NCI-H1436 (cell line): Measurements from ENCODE around the gene ITGAD.

Experiments used
- DNase-seq: peaks from one replicate; lab custom pipeline; 2025; lab: John Stamatoyannopoulos, UW

ITGAD gene

GRCh38 chr16:31459687-31460581 lies 66.8 kb downstream of the ITGAD start:
- peak; percentile 99 for DNase-seq

DNA sequence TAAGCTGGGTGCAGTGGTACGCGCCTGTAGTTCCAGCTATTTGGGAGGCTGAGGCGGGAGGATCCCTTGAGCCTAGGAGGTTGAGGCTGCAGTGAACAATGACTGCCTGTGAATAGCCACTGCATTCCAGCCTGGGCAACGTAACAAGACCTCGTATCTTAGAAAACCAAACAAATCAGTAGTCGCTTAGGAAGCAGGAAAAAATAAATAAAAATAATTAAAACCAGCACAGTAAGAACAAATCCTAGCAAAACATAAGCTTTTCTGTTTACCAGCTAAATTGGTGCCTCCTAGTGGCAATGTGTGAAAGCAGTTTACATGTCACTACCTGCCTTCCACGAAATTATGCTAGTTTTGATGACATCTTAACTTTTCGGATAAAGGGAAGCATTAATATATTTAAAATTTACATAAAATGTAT lies 67.5 kb downstream of the ITGAD start:
- no peak for DNase-seq

DNA sequence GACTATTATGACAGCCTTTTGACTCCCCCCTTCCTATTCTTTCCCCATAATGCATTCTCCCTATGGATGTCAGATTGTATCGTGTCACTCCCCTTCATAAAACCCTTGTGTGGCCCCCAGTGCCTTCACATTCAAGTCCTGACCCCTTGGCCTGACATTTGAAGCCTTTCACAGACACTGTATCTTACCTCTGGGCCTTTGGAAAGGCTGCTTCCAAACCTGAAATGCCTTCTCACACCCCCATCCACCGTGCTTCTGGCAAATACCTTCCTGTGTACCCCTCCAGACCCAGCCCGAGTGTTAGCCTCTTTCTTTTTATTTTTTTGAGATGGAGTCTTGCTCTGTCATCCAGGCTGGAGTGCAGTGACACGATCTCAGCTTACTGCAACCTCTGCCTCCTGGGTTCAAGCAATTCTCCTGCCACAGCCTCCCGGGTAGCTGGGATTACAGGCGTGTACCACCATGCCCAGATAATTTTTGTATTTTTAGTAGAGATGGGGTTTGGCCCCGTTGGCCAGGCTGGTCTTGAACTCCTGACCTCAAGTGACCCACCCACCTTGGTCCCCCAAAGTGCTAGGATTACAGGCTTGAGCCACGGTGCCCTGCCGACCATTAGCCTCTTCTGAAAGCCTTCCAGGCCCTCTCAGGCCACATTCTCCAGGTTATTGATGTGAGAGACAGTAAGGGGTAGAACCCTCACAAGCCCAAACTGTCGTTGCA lies 68.2 kb downstream of the ITGAD start:
- DNase-seq, result no peak

DNA sequence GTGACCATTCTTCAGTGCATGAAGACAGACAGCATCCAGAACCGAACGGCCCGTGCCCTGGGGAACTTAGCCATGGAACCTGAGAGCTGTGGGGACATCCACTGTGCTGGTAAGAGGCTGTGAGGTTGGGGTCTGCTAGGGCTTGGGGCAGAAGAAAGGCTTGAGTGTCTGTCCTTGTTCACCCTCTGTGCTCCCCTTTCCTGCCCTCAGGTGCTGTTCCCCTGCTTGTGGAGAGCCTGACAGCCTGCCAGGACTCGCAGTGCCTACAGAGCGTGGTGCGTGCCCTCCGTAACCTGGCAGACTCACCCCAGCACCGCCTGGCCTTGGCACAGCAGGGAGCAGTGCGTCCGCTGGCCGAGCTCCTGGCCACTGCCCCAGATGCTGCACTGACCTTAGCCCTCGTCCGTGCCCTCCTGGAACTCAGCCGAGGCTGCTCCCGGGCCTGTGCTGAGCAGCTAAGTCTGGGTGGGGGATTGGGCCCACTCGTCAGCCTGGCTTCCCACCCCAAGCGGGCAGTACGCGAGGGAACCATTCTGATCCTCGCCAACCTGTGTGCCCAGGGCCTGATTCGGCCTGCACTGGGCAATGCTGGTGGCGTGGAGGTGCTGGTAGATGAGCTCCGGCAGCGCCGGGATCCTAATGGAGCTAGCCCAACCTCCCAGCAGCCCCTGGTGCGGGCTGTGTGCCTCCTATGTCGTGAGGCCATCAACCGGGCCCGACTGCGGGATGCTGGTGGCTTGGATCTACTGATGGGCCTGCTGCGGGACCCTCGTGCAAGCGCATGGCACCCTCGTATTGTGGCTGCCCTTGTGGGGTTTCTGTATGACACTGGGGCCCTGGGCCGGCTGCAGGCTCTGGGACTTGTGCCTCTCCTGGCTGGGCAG lies 69.0 kb downstream of the ITGAD start:
- DNase-seq, result no peak

- DNase-seq, result no peak
Observed at GRCh38 chr16:31464348-31464769, 71.2 kb downstream of the ITGAD start.

- no peak for DNase-seq
Observed at GRCh38 chr16:31464781-31465260, 71.7 kb downstream of the ITGAD start.

DNA sequence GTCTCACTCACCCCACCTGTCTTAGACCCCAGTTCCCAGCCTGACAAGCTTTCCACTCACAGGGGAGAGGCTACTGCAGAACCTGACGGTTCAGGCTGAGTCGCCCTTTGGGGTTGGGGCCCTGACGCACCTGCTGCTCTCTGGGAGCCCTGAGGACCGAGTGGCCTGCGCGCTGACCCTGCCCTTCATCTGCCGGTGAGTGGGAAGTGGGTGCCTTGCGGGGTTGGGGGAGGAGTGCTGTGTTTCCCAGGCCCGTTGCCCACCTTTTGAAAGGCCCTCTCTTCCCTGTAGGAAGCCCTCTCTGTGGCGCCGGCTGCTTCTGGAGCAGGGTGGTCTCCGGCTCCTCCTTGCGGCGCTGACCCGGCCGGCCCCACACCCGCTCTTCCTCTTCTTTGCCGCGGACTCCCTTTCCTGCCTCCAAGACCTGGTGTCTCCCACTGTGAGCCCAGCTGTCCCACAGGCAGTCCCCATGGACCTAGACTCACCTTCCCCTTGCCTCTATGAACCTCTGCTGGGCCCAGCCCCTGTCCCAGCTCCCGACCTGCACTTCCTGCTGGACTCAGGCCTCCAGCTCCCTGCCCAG lies 72.7 kb downstream of the ITGAD start:
- DNase-seq, result no peak

DNA sequence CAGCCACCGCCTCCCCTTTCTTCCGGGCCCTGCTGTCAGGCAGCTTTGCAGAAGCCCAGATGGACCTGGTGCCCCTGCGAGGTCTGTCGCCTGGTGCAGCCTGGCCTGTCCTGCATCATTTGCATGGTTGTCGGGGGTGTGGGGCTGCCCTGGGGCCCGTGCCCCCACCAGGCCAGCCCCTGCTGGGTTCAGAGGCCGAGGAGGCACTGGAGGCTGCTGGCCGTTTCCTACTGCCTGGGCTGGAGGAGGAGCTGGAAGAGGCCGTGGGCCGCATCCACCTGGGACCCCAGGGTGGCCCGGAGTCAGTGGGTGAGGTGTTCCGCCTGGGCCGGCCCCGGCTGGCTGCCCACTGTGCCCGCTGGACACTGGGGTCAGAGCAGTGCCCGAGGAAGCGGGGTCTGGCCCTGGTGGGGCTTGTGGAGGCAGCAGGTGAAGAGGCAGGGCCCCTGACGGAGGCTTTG lies 73.3 kb downstream of the ITGAD start:
- no peak for DNase-seq

DNA sequence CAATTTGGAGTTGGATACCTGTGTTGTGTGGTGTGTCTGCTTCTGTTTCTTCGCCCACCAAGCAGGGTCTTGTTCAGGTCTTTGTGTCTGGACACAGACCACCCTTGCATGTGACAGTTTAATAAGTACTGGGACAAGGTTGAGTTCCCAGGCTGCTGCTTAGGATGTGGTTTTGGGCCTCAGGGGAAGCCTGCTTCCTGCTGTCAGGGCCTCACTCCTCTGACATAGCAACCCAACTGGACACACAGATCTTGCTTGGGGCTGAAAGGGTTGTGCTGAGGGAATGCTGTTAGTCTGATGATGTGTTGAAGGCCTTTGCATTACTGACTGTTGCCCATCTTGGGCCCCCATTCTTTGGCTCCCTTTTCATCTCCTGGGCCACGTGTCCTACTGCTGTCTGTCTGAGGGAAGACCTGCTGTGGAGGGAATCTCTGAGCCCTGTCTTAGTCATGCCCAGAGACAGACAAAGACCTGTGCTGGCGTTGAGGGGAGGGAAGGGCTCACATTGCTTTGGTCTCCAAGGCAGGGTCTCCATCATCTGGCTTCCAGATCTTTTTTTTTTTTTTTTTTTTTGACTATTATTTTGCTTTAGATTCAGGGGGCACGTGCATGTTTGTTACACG lies 74.1 kb downstream of the ITGAD start:
- no peak for DNase-seq

DNA sequence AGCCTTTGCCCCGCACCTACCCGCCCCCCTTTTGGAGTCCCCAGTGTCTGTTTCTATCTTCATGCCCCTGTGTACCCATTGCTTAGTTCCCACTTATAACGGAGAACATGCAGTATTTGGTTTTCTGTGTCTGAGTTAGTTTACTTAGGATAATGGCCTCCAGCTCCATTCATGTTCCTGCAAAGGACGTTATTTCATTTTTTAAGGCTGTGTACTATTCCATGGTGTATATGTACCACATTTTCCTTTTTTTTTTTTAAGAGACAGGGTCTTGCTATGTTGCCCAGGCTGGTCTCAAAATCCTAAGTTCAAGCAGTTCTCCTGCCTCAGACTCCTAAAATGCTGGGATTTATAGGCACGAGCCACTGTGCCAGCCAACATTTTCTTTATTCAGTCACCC lies 74.7 kb downstream of the ITGAD start:
- no peak for DNase-seq

- no peak for DNase-seq
Observed at GRCh38 chr16:31470615-31471014, 77.5 kb downstream of the ITGAD start.

GRCh38 chr16:31471241-31471874 lies 78.2 kb downstream of the ITGAD start:
- no peak for DNase-seq

GRCh38 chr16:31471875-31472708 lies 79.0 kb downstream of the ITGAD start, which contains the start of gene TGFB1I1:
TGFB1I1 (plus strand) TSS chr16:31472152; CDS start chr16:31472189, 37 bp downstream.
- DNase-seq, result no peak

DNA sequence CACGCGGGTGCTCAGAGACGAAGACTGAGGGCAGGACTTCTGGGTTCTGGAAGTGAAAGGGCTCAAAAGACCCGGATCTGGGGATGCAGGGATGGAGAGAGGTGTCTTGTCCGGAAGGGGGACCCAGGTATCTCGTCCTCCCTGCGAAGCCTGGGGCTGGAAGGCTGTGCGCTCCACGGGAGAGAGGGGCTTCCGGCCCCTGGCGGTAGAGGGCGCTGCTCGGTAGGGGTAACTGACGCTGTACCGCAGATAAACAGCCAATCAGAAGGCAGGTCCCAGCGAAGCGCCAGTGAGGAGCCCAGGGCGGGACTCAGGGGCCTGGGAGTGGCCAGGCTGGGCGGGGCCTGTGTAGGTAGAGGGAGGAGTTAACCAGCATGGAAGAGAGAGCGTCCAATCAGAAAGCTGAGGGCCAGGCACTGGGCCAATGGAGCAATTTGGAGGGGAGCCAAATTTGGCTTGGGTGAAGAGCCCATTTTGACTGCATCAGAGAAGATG lies 79.6 kb downstream of the ITGAD start:
- peak; percentile 98 for DNase-seq

- no peak for DNase-seq
Observed at GRCh38 chr16:31473264-31473984, 80.3 kb downstream of the ITGAD start.

- DNase-seq, result no peak
Observed at GRCh38 chr16:31474173-31474714, 81.1 kb downstream of the ITGAD start.

GRCh38 chr16:31474773-31475738 lies 81.9 kb downstream of the ITGAD start:
- no peak for DNase-seq
